Neural progenitor cell (in vitro differentiated cells): ENCODE measurements around the gene APLP1. TPM values are rescaled to one million over a fixed set of nuclear protein-coding genes. Genes with fewer than 3 reads are reported as not detected.

Source experiments
- DNase-seq: peaks from one replicate; pipeline ENCODE4 v3.0.0-alpha.2; 2016; ENCODE audit warnings: low spot score
- H2AFZ ChIP-seq: fragments of 200-600 bp; sonication (generic); replicated peaks from 2 replicates; pipeline ENCODE4 v1.6.1; 2016; ENCODE audit warnings: antibody characterized with exemption
- H3F3A ChIP-seq: fragments of 200-600 bp; sonication (generic); 2 replicates; pipeline ENCODE4 v1.6.1; 2016; ENCODE audit warnings: antibody characterized with exemption, low read depth
- H3K27ac ChIP-seq: fragments of 200-600 bp; sonication (generic); 2 replicates; pipeline ENCODE4 v1.5.1; 2016; ENCODE audit warnings: mild to moderate bottlenecking
- H3K27me3 ChIP-seq: fragments of 200-600 bp; sonication (generic); 2 replicates; pipeline ENCODE4 v1.6.1; 2016; ENCODE audit warnings: mild to moderate bottlenecking, moderate library complexity
- H3K36me3 ChIP-seq: fragments of 200-600 bp; sonication (generic); 2 replicates; pipeline ENCODE4 v1.5.1; 2016
- H3K4me1 ChIP-seq: fragments of 200-600 bp; sonication (generic); 2 replicates; pipeline ENCODE4 v1.6.1; 2016; ENCODE audit warnings: mixed run types
- H3K4me2 ChIP-seq: fragments of 200-600 bp; sonication (generic); 2 replicates; pipeline ENCODE4 v1.6.1; 2016
- H3K4me3 ChIP-seq: fragments of 200-600 bp; sonication (generic); 2 replicates; pipeline ENCODE4 v1.5.1; 2016
- H3K79me2 ChIP-seq: fragments of 200-600 bp; sonication (generic); 2 replicates; pipeline ENCODE4 v1.6.1; 2016; ENCODE audit warnings: low read depth
- H3K9ac ChIP-seq: fragments of 200-600 bp; sonication (generic); 2 replicates; pipeline ENCODE4 v1.6.1; 2016
- H3K9me3 ChIP-seq: fragments of 200-600 bp; sonication (generic); 2 replicates; pipeline ENCODE4 v1.5.1; 2016; ENCODE audit warnings: low read depth
- H4K20me1 ChIP-seq: fragments of 200-600 bp; sonication (generic); 2 replicates; pipeline ENCODE4 v1.6.1; 2016; ENCODE audit warnings: low read depth
- H3K27ac Mint-ChIP-seq: 3 replicates; pipeline ENCODE4 v1.8.0; 2021; ENCODE audit warnings: mixed read lengths
- H3K27me3 Mint-ChIP-seq: 2 replicates; pipeline ENCODE4 v1.8.0; 2022; ENCODE audit warnings: low read depth, mild to moderate bottlenecking, inconsistent platforms, moderate library complexity, mixed read lengths; ENCODE audit not compliant: insufficient read depth
- H3K36me3 Mint-ChIP-seq: 3 replicates; pipeline ENCODE4 v1.8.0; 2021; ENCODE audit warnings: mixed read lengths
- H3K4me1 Mint-ChIP-seq: 3 replicates; pipeline ENCODE4 v1.8.0; 2021; ENCODE audit warnings: mixed read lengths
- H3K4me3 Mint-ChIP-seq: 3 replicates; pipeline ENCODE4 v1.8.0; 2021; ENCODE audit warnings: mild to moderate bottlenecking, moderate library complexity, mixed read lengths
- H3K9me3 Mint-ChIP-seq: 3 replicates; pipeline ENCODE4 v1.8.0; 2020; ENCODE audit warnings: mixed read lengths
- CTCF ChIP-seq: fragments of 200-600 bp; sonication (generic); IDR thresholded peaks from 2 replicates; pipeline ENCODE4 v1.5.1; 2017; ENCODE audit warnings: antibody characterized with exemption, mild to moderate bottlenecking
- EZH2 ChIP-seq: fragments of 200-600 bp; sonication (generic); IDR thresholded peaks from 2 replicates; pipeline ENCODE4 v1.6.1; 2017; ENCODE audit warnings: antibody characterized with exemption, mild to moderate bottlenecking, moderate library complexity
- EZH2phosphoT487 ChIP-seq: fragments of 200-600 bp; sonication (generic); IDR thresholded peaks from 2 replicates; pipeline ENCODE4 v1.6.1; 2017; ENCODE audit warnings: antibody characterized with exemption
- total RNA-seq: library from RNA; depleted of rRNA; stranded (reverse); fragments of >200 nt; gene quantifications from 2 replicates; pipeline ENCODE4 v1.2.3, GENCODE V29; 2015; ENCODE audit warnings: low replicate concordance

Gene APLP1
- total RNA-seq, 1 donor from 2014 or later, result 89.5 TPM

DNA sequence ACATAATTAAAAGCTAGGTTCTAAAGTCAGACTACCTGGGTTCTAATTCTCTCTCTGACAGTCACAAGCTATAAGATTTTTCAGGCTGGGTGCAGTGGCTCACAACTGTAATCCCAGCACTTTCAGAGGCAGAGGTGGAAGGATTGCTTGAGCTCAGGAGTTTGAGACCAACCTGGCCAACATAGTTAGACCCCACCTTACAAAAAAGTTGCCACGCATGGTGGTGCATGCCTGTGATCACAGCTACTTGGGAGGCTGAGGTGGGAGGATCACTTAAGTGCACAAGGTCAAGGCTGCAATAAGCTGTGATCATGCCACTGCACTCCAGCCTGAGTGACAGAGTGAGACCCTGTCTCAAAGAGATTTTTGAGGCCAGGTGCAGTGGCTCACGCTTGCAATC is 26.0 kb downstream of the APLP1 start:
- H2AFZ ChIP-seq, result no peak overlapping the region
- no peaks in the 10 kb centered on the region for H3K9me3 Mint-ChIP-seq
- no peaks in the 10 kb centered on the region for H4K20me1 ChIP-seq
- H3K4me3 ChIP-seq, result no peak overlapping the region
- TF ChIP-seq EZH2 (no peak), EZH2phosphoT487 (no peak), CTCF (no peak)
- H3K36me3 ChIP-seq, result no peaks in the 10 kb centered on the region
- H3K4me2 ChIP-seq, result no peak overlapping the region
- DNase-seq, result no peak
- H3K79me2 ChIP-seq, result peaks cover 4% of the 10 kb centered on the region
- H3F3A ChIP-seq, result no peaks in the 10 kb centered on the region
- peaks cover 10% of the 10 kb centered on the region for H3K36me3 Mint-ChIP-seq
- no peak overlapping the region for H3K27ac ChIP-seq
- peaks cover 2% of the 10 kb centered on the region for H3K27me3 Mint-ChIP-seq
- no peaks in the 10 kb centered on the region for H3K4me1 ChIP-seq
- no peak overlapping the region for H3K4me3 Mint-ChIP-seq
- H3K9ac ChIP-seq, result no peak overlapping the region
- peaks cover 4% of the 10 kb centered on the region for H3K4me1 Mint-ChIP-seq
- H3K27ac Mint-ChIP-seq, result no peak overlapping the region
- H3K9me3 ChIP-seq, result no peaks in the 10 kb centered on the region
- H3K27me3 ChIP-seq, result peaks cover 7% of the 10 kb centered on the region

DNA sequence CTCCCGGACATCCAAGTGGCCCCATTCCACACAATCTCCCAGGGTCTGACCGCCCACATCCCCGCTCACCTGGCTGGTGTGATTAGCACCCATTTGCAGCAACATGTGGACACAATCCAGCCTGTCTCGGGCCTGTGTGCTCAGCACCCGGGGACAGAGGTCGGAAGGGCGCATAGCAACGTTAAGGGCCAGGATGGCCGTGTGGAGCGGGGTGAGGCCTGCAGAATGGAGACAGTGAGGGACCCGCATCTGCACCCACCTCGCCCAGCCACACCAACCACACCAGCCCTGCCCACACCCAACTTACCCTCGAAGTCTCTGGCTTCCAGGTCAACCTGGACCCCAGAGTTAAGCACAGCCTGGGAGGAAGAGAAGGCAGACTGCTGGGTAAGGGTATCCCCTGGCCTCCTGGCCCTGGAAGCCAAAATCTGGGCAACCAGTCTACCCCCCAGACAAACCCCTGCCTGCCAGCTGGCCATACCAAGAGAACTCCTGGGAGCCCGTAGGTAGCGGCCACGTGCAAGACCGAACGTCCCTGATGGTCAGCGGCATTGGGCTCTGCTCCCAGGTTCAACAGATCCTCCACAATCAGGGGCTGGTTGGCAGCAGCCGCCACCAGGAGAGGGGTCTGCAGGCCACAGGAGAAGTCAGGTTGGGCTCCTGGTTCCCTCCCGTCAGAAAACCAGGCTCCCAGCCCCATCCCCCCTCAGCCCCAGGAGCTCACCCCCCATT is 27.7 kb downstream of the APLP1 start:
- no peaks in the 10 kb centered on the region for H3K36me3 ChIP-seq
- H3K9ac ChIP-seq, result no peak overlapping the region
- Mint-ChIP-seq H3K27me3 (peaks cover 2% of the 10 kb centered on the region), H3K9me3 (no peaks in the 10 kb centered on the region), H3K27ac (no peak overlapping the region), H3K36me3 (peaks cover 7% of the 10 kb centered on the region), H3K4me3 (no peak overlapping the region), H3K4me1 (peaks cover 5% of the 10 kb centered on the region)
- H3F3A ChIP-seq, result peaks cover 3% of the 10 kb centered on the region
- peaks cover 4% of the 10 kb centered on the region for H3K79me2 ChIP-seq
- no peak overlapping the region for H3K4me3 ChIP-seq
- TF ChIP-seq EZH2phosphoT487 (no peak), EZH2 (no peak), CTCF (no peak)
- H3K4me1 ChIP-seq, result no peaks in the 10 kb centered on the region
- DNase-seq, result no peak
- H3K27me3 ChIP-seq, result peaks cover 10% of the 10 kb centered on the region
- H2AFZ ChIP-seq, result no peak overlapping the region
- H4K20me1 ChIP-seq, result no peaks in the 10 kb centered on the region
- H3K27ac ChIP-seq, result no peak overlapping the region
- H3K9me3 ChIP-seq, result no peaks in the 10 kb centered on the region
- no peak overlapping the region for H3K4me2 ChIP-seq

- Histone ChIP-seq H3K4me3 (no peak overlapping the region), H4K20me1 (no peaks in the 10 kb centered on the region), H3K36me3 (no peaks in the 10 kb centered on the region), H3K9me3 (no peaks in the 10 kb centered on the region), H3K79me2 (peaks cover 4% of the 10 kb centered on the region), H3K4me1 (no peaks in the 10 kb centered on the region), H3K27me3 (peaks cover 16% of the 10 kb centered on the region), H3F3A (peaks cover 8% of the 10 kb centered on the region), H3K4me2 (no peak overlapping the region), H3K9ac (no peak overlapping the region), H2AFZ (no peak overlapping the region), H3K27ac (no peak overlapping the region)
- H3K27ac Mint-ChIP-seq, result no peak overlapping the region
- H3K9me3 Mint-ChIP-seq, result no peaks in the 10 kb centered on the region
- H3K4me3 Mint-ChIP-seq, result no peak overlapping the region
- peaks cover 7% of the 10 kb centered on the region for H3K4me1 Mint-ChIP-seq
- no peak for DNase-seq
- peaks cover 7% of the 10 kb centered on the region for H3K36me3 Mint-ChIP-seq
- TF ChIP-seq EZH2 (no peak), CTCF (no peak), EZH2phosphoT487 (no peak)
- H3K27me3 Mint-ChIP-seq, result peaks cover 2% of the 10 kb centered on the region
These were observed 28.3 kb downstream of the APLP1 start for GRCh38 chr19:35896643-35897040.
